Measurements from ENCODE around the gene QRFP.

QRFP gene

GRCh38 chr9:130892477-130893304, 3.9 kb downstream of the QRFP start:
- in situ Hi-C loops (cut with MboI; ENCODE audit: low sequenced_read_pairs): no loop called here

GRCh38 chr9:130891688-130892476, 4.7 kb downstream of the QRFP start:
- in situ Hi-C loops (cut with MboI; ENCODE audit: low sequenced_read_pairs): no loop called here

GRCh38 chr9:130890870-130891687, 5.5 kb downstream of the QRFP start:
- in situ Hi-C loops (cut with MboI; ENCODE audit: low sequenced_read_pairs): no loop called here

GRCh38 chr9:130890124-130890523, 6.5 kb downstream of the QRFP start:
- in situ Hi-C loops (cut with MboI; ENCODE audit: low sequenced_read_pairs): no loop called here

GRCh38 chr9:130888146-130888885, 8.3 kb downstream of the QRFP start:
- in situ Hi-C loops (cut with MboI; ENCODE audit: low sequenced_read_pairs): no loop called here

- in situ Hi-C loops (cut with MboI; ENCODE audit: low sequenced_read_pairs): no loop called here
Measured at GRCh38 chr9:130887494-130888144, 9.0 kb downstream of the QRFP start.

- in situ Hi-C loops (cut with MboI; ENCODE audit: low sequenced_read_pairs): no loop called here
Measured at GRCh38 chr9:130886981-130887380, 9.6 kb downstream of the QRFP start.

- in situ Hi-C loops (cut with MboI; ENCODE audit: low sequenced_read_pairs): no loop called here
Measured at GRCh38 chr9:130885484-130886375, 10.9 kb downstream of the QRFP start.

- in situ Hi-C loops (cut with MboI; ENCODE audit: low sequenced_read_pairs): no loop called here
Measured at GRCh38 chr9:130884542-130885483, 11.8 kb downstream of the QRFP start.

- in situ Hi-C loops (cut with MboI; ENCODE audit: low sequenced_read_pairs): no loop called here
Measured at GRCh38 chr9:130884111-130884531, 12.5 kb downstream of the QRFP start.

GRCh38 chr9:130883479-130883878, 13.1 kb downstream of the QRFP start:
- in situ Hi-C loops (cut with MboI; ENCODE audit: low sequenced_read_pairs): no loop called here

GRCh38 chr9:130882696-130883225, 13.9 kb downstream of the QRFP start:
- in situ Hi-C loops (cut with MboI; ENCODE audit: low sequenced_read_pairs): no loop called here

- in situ Hi-C loops (cut with MboI; ENCODE audit: low sequenced_read_pairs): no loop called here
Measured at GRCh38 chr9:130881516-130881915, 15.1 kb downstream of the QRFP start.

GRCh38 chr9:130880599-130881220, 15.9 kb downstream of the QRFP start:
- in situ Hi-C loops (cut with MboI; ENCODE audit: low sequenced_read_pairs): no loop called here

- in situ Hi-C loops (cut with MboI; ENCODE audit: low sequenced_read_pairs): loop anchor here (10.0 kb wide), 1 partner anchor 115 kb away; no protein-coding TSS in a partner anchor
Measured at GRCh38 chr9:130879863-130880411, 16.7 kb downstream of the QRFP start.

GRCh38 chr9:130878295-130878694, 18.3 kb downstream of the QRFP start:
- in situ Hi-C loops (cut with MboI; ENCODE audit: low sequenced_read_pairs): loop anchor here (10.0 kb wide), 1 partner anchor 117 kb away; no protein-coding TSS in a partner anchor

GRCh38 chr9:130877300-130877699, 19.3 kb downstream of the QRFP start:
- in situ Hi-C loops (cut with MboI; ENCODE audit: low sequenced_read_pairs): loop anchor here (10.0 kb wide), 1 partner anchor 118 kb away; no protein-coding TSS in a partner anchor

Data from HL-60/S4 (cell line).